PC-9 (cell line): ENCODE results near the gene SHC3. TPM values are rescaled to one million over a fixed set of nuclear protein-coding genes. Genes with fewer than 3 reads are reported as not detected.

Experiments
- BruUV-seq: library from RNA; stranded (reverse); fragments of 400-500 nt; replicated peaks from 2 replicates; lab custom pipeline; 2021; lab: Mats Ljungman, UMichigan
- CTCF ChIA-PET: fragments of 300-600 bp; sonication (Branson Sonifier 250); formaldehyde crosslinking; loops from one replicate; lab custom pipeline; 2022; ENCODE audit warnings: antibody characterized with exemption; lab: Charles Lee
- POLR2A ChIA-PET: fragments of 300-600 bp; sonication (Branson Sonifier 250); formaldehyde crosslinking; loops from one replicate; lab custom pipeline; 2022; ENCODE audit warnings: antibody characterized with exemption; ENCODE audit not compliant: unreplicated experiment; lab: Charles Lee
- DNase-seq, 2 experiments: peaks; one replicate each; pipeline versions ENCODE4 v3.0.0 to v3.0.0-alpha.2; 2015 to 2022; ENCODE audit warnings: mixed read lengths in 1 of 2
- H2AFZ ChIP-seq: fragments of 200-600 bp; sonication (generic); 2 replicates; pipeline ENCODE4 v1.8.1; 2017; ENCODE audit warnings: antibody characterized with exemption
- H3F3A ChIP-seq: fragments of 200-600 bp; sonication (generic); 2 replicates; pipeline ENCODE4 v1.8.1; 2017; ENCODE audit warnings: antibody characterized with exemption, mild to moderate bottlenecking, low read depth; ENCODE audit not compliant: insufficient read depth
- H3K27ac ChIP-seq: fragments of 200-600 bp; sonication (generic); 2 replicates; pipeline ENCODE4 v1.6.1; 2016; ENCODE audit warnings: mixed run types
- H3K27me3 ChIP-seq: fragments of 200-600 bp; sonication (generic); 2 replicates; pipeline ENCODE4 v1.6.1; 2016; ENCODE audit warnings: low read depth, mixed run types; ENCODE audit not compliant: insufficient read depth
- H3K36me3 ChIP-seq: fragments of 200-600 bp; sonication (generic); 2 replicates; pipeline ENCODE4 v1.6.1; 2016; ENCODE audit warnings: low read depth, mixed run types
- H3K4me1 ChIP-seq: fragments of 200-600 bp; sonication (generic); replicated peaks from 2 replicates; pipeline ENCODE4 v1.6.1; 2016; ENCODE audit warnings: mixed run types; ENCODE audit not compliant: insufficient read depth
- H3K4me2 ChIP-seq: fragments of 200-600 bp; sonication (generic); 2 replicates; pipeline ENCODE4 v1.6.1; 2017; ENCODE audit warnings: mixed run types
- H3K4me3 ChIP-seq: fragments of 200-600 bp; sonication (generic); 2 replicates; pipeline ENCODE4 v1.6.1; 2016; ENCODE audit warnings: mixed run types
- H3K79me2 ChIP-seq: fragments of 200-600 bp; sonication (generic); 2 replicates; pipeline ENCODE4 v1.6.1; 2017; ENCODE audit warnings: low read depth, mixed run types
- H3K9me2 ChIP-seq: fragments of 200-600 bp; sonication (generic); 2 replicates; pipeline ENCODE4 v1.8.1; 2017; ENCODE audit warnings: mild to moderate bottlenecking; ENCODE audit not compliant: insufficient read depth
- H3K9me3 ChIP-seq: fragments of 200-600 bp; sonication (generic); 2 replicates; pipeline ENCODE4 v1.8.1; 2016; ENCODE audit warnings: low read depth; ENCODE audit not compliant: insufficient read depth
- H4K20me1 ChIP-seq: fragments of 200-600 bp; sonication (generic); 2 replicates; pipeline ENCODE4 v1.8.1; 2017; ENCODE audit not compliant: insufficient read depth
- EZH2 ChIP-seq: fragments of 200-600 bp; sonication (generic); IDR thresholded peaks from 2 replicates; pipeline ENCODE4 v1.8.0; 2017; ENCODE audit warnings: antibody characterized with exemption, low read depth
- intact Hi-C: fragments of 100-400 bp; cut with micrococcal nuclease; formaldehyde crosslinking; loops from one replicate; pipeline ENCODE4 v1.10.0; 2022; ENCODE audit not compliant: unreplicated experiment
- total RNA-seq: library from RNA; stranded (reverse); gene quantifications from 2 replicates; pipeline ENCODE4 v1.2.3, GENCODE V29; 2021
- TF ChIP-seq, protein P1 (sequence below): fragments of 200-600 bp; sonication (generic); conservative IDR thresholded peaks from 2 replicates; pipeline ENCODE4 v1.6.1; 2017; ENCODE audit warnings: mixed run types, antibody characterized with exemption, mild to moderate bottlenecking, moderate library complexity

SHC3 gene
- total RNA-seq, 1 experiment from 2014 or later = 15.9 TPM

DNA sequence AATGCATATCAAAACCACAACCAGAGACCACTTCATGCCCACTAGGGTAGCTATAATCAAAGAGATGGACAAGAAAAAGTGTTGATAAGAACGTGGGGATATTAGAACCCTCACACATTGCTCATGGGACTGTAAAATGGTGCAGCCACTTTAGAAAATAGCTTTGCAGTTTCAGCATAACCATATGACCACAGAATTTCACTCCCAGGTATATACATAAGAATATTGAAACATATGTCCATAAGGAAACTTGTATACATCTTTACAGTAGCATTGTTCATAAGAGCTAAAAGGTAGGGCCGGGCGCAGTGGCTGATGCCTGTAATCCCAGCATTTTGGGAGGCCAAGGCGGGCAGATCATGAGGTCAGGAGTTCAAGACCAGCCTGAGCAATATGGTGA, 131.0 kb downstream of the SHC3 start:
- no TSS peak for BruUV-seq
- no peak for DNase-seq
- Histone ChIP-seq H3K4me2 (no peak overlapping the region), H3K27ac (no peak overlapping the region), H3K27me3 (no peaks in the 10 kb centered on the region), H3K79me2 (no peaks in the 10 kb centered on the region), H3K36me3 (no peaks in the 10 kb centered on the region), H3K9me3 (no peaks in the 10 kb centered on the region), H2AFZ (no peak overlapping the region), H4K20me1 (no peaks in the 10 kb centered on the region), H3K4me3 (no peak overlapping the region), H3F3A (no peaks in the 10 kb centered on the region), H3K9me2 (no peaks in the 10 kb centered on the region), H3K4me1 (no peaks in the 10 kb centered on the region)
- CTCF ChIA-PET = no interaction called here
- no peak for TF ChIP-seq EZH2
- TF ChIP-seq, protein P1, sequence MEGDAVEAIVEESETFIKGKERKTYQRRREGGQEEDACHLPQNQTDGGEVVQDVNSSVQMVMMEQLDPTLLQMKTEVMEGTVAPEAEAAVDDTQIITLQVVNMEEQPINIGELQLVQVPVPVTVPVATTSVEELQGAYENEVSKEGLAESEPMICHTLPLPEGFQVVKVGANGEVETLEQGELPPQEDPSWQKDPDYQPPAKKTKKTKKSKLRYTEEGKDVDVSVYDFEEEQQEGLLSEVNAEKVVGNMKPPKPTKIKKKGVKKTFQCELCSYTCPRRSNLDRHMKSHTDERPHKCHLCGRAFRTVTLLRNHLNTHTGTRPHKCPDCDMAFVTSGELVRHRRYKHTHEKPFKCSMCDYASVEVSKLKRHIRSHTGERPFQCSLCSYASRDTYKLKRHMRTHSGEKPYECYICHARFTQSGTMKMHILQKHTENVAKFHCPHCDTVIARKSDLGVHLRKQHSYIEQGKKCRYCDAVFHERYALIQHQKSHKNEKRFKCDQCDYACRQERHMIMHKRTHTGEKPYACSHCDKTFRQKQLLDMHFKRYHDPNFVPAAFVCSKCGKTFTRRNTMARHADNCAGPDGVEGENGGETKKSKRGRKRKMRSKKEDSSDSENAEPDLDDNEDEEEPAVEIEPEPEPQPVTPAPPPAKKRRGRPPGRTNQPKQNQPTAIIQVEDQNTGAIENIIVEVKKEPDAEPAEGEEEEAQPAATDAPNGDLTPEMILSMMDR = no peak
- POLR2A ChIA-PET = no interaction called here
- intact Hi-C loops = no loop called here

DNA sequence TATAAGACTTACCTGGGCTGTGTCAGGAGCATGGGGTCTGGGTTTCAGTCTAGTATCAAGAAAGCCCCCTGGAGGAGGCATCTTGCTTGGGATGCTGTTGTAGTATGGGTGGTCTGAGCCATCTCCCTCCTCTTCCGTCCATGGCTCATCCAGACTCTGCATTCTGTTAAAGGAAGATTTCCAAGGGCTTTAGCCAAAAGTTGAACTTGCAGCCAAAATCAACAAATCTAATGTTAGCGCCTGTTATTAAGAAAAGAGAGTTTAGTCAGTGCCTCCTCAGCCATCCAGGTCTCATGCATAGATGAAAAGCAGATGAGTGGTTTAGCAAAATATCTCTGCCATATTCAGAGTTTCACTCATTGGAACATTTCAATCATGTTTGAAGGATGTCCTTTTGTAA, 131.8 kb downstream of the SHC3 start:
- no TSS peak for BruUV-seq
- Histone ChIP-seq H3K4me1 (no peaks in the 10 kb centered on the region), H4K20me1 (no peaks in the 10 kb centered on the region), H3K27me3 (no peaks in the 10 kb centered on the region), H2AFZ (no peak overlapping the region), H3K4me2 (no peak overlapping the region), H3K9me2 (no peaks in the 10 kb centered on the region), H3K27ac (no peak overlapping the region), H3K9me3 (no peaks in the 10 kb centered on the region), H3K36me3 (no peaks in the 10 kb centered on the region), H3K79me2 (no peaks in the 10 kb centered on the region), H3K4me3 (no peak overlapping the region), H3F3A (no peaks in the 10 kb centered on the region)
- TF ChIP-seq EZH2 = no peak
- TF ChIP-seq, protein P1 = no peak
- ChIA-PET POLR2A (interaction anchor here (0.6 kb wide), 1 partner anchor 17 kb away, joined by 4 read pairs; no protein-coding TSS in a partner anchor), CTCF (no interaction called here)
- intact Hi-C loops = no loop called here
- no peak for DNase-seq

DNA sequence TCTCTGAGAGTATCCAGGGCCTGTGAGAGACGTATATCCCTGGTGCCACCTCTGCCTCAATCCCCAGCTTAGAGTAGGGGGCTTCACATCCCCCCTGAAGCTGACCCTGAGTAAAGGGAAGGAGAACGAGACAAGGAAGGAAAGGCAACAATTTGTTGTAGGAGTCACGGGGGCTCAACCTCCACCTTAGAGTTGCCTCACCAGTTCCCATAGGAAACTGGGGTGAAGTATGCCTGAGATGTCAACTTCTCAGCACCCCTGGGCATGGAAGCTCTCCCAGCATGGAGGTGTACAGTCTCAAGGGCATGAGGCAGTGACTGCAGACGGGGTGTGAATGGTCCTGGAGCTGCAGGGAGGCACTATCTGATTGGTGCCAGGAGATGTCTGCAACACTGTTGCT, 133.7 kb downstream of the SHC3 start:
- no peak overlapping the region for H3K4me3 ChIP-seq
- H3K27ac ChIP-seq = no peak overlapping the region
- POLR2A ChIA-PET = no interaction called here
- no peaks in the 10 kb centered on the region for H3K9me2 ChIP-seq
- no peak overlapping the region for H3K4me2 ChIP-seq
- 0 out of 2 replicates have a peak, but pooled peaks cover 2% of the 10 kb centered on the region for H3K9me3 ChIP-seq
- no peaks in the 10 kb centered on the region for H3K79me2 ChIP-seq
- no peaks in the 10 kb centered on the region for H3K27me3 ChIP-seq
- H4K20me1 ChIP-seq = no peaks in the 10 kb centered on the region
- no TSS peak for BruUV-seq
- intact Hi-C loops = no loop called here
- no peak for DNase-seq
- no peaks in the 10 kb centered on the region for H3K36me3 ChIP-seq
- H3K4me1 ChIP-seq = no peaks in the 10 kb centered on the region
- CTCF ChIA-PET = no interaction called here
- no peak overlapping the region for H2AFZ ChIP-seq
- H3F3A ChIP-seq = no peaks in the 10 kb centered on the region
- TF ChIP-seq, protein P1 = no peak
